Neuronal stem cell (in vitro differentiated cells): ENCODE measurements around the gene ITGBL1.

Experiments
- DNase-seq: peaks from one replicate; pipeline ENCODE4 v3.0.0-alpha.2; 2013; ENCODE audit warnings: low spot score
- H2AFZ ChIP-seq: one replicate; pipeline ENCODE4 v1.6.1; 2013; ENCODE audit warnings: mild to moderate bottlenecking, low read length, inconsistent platforms
- H2AK5ac ChIP-seq: 2 replicates; pipeline ENCODE4 v1.6.1; 2013; ENCODE audit warnings: low read depth, mild to moderate bottlenecking, inconsistent platforms, low read length, moderate library complexity, mixed read lengths
- H2BK120ac ChIP-seq: 2 replicates; pipeline ENCODE4 v1.6.1; 2013; ENCODE audit warnings: low read depth, mild to moderate bottlenecking, inconsistent platforms, low read length, moderate library complexity, mixed read lengths
- H2BK12ac ChIP-seq: one replicate; pipeline ENCODE4 v1.6.1; 2013; ENCODE audit warnings: low read length, inconsistent platforms
- H2BK15ac ChIP-seq: 2 replicates; pipeline ENCODE4 v1.6.1; 2013; ENCODE audit warnings: mild to moderate bottlenecking, low read length, inconsistent platforms, mixed read lengths
- H2BK5ac ChIP-seq: one replicate; pipeline ENCODE4 v1.6.1; 2013; ENCODE audit warnings: inconsistent platforms, mild to moderate bottlenecking, low read length, moderate library complexity
- H3K14ac ChIP-seq: one replicate; pipeline ENCODE4 v1.6.1; 2013; ENCODE audit warnings: low read length, inconsistent platforms
- H3K18ac ChIP-seq: 2 replicates; pipeline ENCODE4 v1.6.1; 2013; ENCODE audit warnings: low read length, inconsistent platforms
- H3K23ac ChIP-seq: 2 replicates; pipeline ENCODE4 v1.6.1; 2013; ENCODE audit warnings: low read depth, mild to moderate bottlenecking, mixed read lengths, low read length, inconsistent platforms; ENCODE audit not compliant: poor library complexity
- H3K27ac ChIP-seq: replicated peaks from 3 replicates; pipeline ENCODE4 v1.5.1; 2013; ENCODE audit warnings: low read length, inconsistent platforms
- H3K27me3 ChIP-seq, 3 experiments: 2 replicates each; pipeline ENCODE4 v1.6.1; 2013; ENCODE audit warnings: low read length in 3 of 3, mild to moderate bottlenecking in 2 of 3, inconsistent platforms in 1 of 3, low read depth in 1 of 3, mixed read lengths in 1 of 3, moderate library complexity in 1 of 3; ENCODE audit not compliant: control insufficient read depth in 3 of 3, insufficient read depth in 3 of 3
- H3K36me3 ChIP-seq, 2 donors: replicated peaks in 1 of 2; 2 replicates each; pipeline ENCODE4 v1.6.1; 2013; ENCODE audit warnings: low read length in 2 of 2; ENCODE audit not compliant: control insufficient read depth in 2 of 2, insufficient read depth in 2 of 2
- H3K4ac ChIP-seq: 2 replicates; pipeline ENCODE4 v1.6.1; 2013; ENCODE audit warnings: inconsistent platforms, mild to moderate bottlenecking, low read length, moderate library complexity
- H3K4me1 ChIP-seq, 2 donors: 1 replicate in 1 of 2; 2 replicates in 1 of 2; pipeline ENCODE4 v1.6.1; 2013; ENCODE audit warnings: low read length in 2 of 2, low read depth in 1 of 2; ENCODE audit not compliant: control insufficient read depth in 2 of 2, insufficient read depth in 1 of 2
- H3K4me2 ChIP-seq: one replicate; pipeline ENCODE4 v1.6.1; 2013; ENCODE audit warnings: mild to moderate bottlenecking, low read length, inconsistent platforms; ENCODE audit not compliant: insufficient read depth, poor library complexity, severe bottlenecking
- H3K4me3 ChIP-seq, 2 donors: 2 replicates each; pipeline ENCODE4 v1.5.1; 2013; ENCODE audit warnings: low read length in 2 of 2, mild to moderate bottlenecking in 2 of 2, inconsistent platforms in 1 of 2, moderate library complexity in 1 of 2
- H3K79me1 ChIP-seq: one replicate; pipeline ENCODE4 v1.6.1; 2013; ENCODE audit warnings: low read depth, mild to moderate bottlenecking, inconsistent platforms, low read length, moderate library complexity
- H3K9ac ChIP-seq: one replicate; pipeline ENCODE4 v1.6.1; 2013; ENCODE audit warnings: mild to moderate bottlenecking, low read depth, low read length, inconsistent platforms; ENCODE audit not compliant: poor library complexity
- H3K9me3 ChIP-seq, 2 donors: replicated peaks in 1 of 2; 2 replicates each; pipeline versions ENCODE3 to v1.6.1; 2013; ENCODE audit warnings: low read length in 2 of 2, mild to moderate bottlenecking in 2 of 2, inconsistent platforms in 1 of 2, low read depth in 1 of 2, mixed read lengths in 1 of 2, moderate library complexity in 1 of 2; ENCODE audit not compliant: control insufficient read depth in 2 of 2, insufficient read depth in 1 of 2
- H4K8ac ChIP-seq: one replicate; pipeline ENCODE4 v1.6.1; 2013; ENCODE audit warnings: low read depth, mild to moderate bottlenecking, inconsistent platforms, low read length, moderate library complexity
- H4K91ac ChIP-seq: one replicate; pipeline ENCODE4 v1.6.1; 2013; ENCODE audit warnings: low read length, low read depth, mild to moderate bottlenecking, inconsistent platforms; ENCODE audit not compliant: poor library complexity
- WGBS, 2 donors: extraction: QIAGEN DNeasy Blood & Tissue Kit; methylation state at CpG; one replicate each; pipeline ENCODE4 v1.1.7; 2013; ENCODE audit warnings: missing lambda C conversion rate in 2 of 2, mixed read lengths in 1 of 2; ENCODE audit not compliant: insufficient read length in 2 of 2, insufficient replicate concordance in 1 of 2; ENCODE audit errors: extremely low coverage in 2 of 2; 5-methylcytosine and 5-hydroxymethylcytosine counted together

ITGBL1 gene

DNA sequence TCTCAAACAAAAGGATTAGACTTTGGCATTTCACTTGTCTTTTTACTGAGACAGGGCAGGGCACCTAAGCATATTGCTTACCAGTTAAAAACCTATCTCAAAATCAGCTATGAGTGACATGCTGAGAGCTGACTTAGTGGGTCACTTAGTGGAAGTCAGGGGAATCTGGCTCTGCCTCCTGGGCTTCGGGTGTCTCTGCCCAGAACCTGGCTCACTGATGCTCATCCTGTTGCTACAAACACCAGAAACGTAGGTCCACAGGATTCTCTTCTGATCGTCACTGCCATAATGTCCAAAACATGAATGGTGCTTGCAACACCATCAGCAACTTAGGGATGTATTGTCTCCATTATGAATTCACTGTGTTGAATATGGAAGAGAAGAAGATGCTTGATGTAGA, 276.1 kb downstream of the ITGBL1 start:
- WGBS, 2 donors: no CpG with 5 or more reads among the region's 3 CpGs
- DNase-seq: no peak
- no peak overlapping the region for H2AK5ac ChIP-seq

GRCh38 chr13:101730420-101731000, 278.0 kb downstream of the ITGBL1 start:
- H3K36me3 ChIP-seq: no peaks in the 10 kb centered on the region
- no peak overlapping the region for H3K4me3 ChIP-seq
- DNase-seq: no peak
- H3K4me1 ChIP-seq: peaks cover 0 to 2% of the 10 kb centered on the region in 2 donors
- H3K27ac ChIP-seq: no peak overlapping the region
- no peak overlapping the region for H3K14ac ChIP-seq
- no peak overlapping the region for H2AFZ ChIP-seq
- no peaks in the 10 kb centered on the region for H3K27me3 ChIP-seq
- no peak overlapping the region for H2BK15ac ChIP-seq
- no peak overlapping the region for H4K8ac ChIP-seq
- no peak overlapping the region for H4K91ac ChIP-seq
- H3K4me2 ChIP-seq: no peak overlapping the region
- no peak overlapping the region for H3K18ac ChIP-seq
- no peaks in the 10 kb centered on the region for H3K9me3 ChIP-seq
- H2BK5ac ChIP-seq: no peak overlapping the region
- no peak overlapping the region for H3K9ac ChIP-seq
- no CpG with 5 or more reads among the region's 3 CpGs for WGBS, 2 donors
- no peaks in the 10 kb centered on the region for H3K79me1 ChIP-seq
- no peak overlapping the region for H3K4ac ChIP-seq
- no peak overlapping the region for H2BK120ac ChIP-seq
- H3K23ac ChIP-seq: no peak overlapping the region
- no peak overlapping the region for H2AK5ac ChIP-seq
- no peak overlapping the region for H2BK12ac ChIP-seq

More for the DNA sequence above, 276.1 kb downstream of the ITGBL1 start:
- no peak overlapping the region for H4K91ac ChIP-seq
- H3K79me1 ChIP-seq: no peaks in the 10 kb centered on the region
- H3K14ac ChIP-seq: no peak overlapping the region
- no peak overlapping the region for H2AFZ ChIP-seq
- no peak overlapping the region for H3K4ac ChIP-seq
- no peak overlapping the region for H3K4me2 ChIP-seq
- H3K27me3 ChIP-seq: no peaks in the 10 kb centered on the region
- no peak overlapping the region for H2BK15ac ChIP-seq
- no peak overlapping the region for H2BK5ac ChIP-seq
- no peak overlapping the region for H3K18ac ChIP-seq
- H3K9me3 ChIP-seq: no peaks in the 10 kb centered on the region
- H3K4me3 ChIP-seq: no peak overlapping the region
- peaks cover 0 to 2% of the 10 kb centered on the region in 2 donors for H3K4me1 ChIP-seq
- H2BK12ac ChIP-seq: no peak overlapping the region
- no peak overlapping the region for H2BK120ac ChIP-seq
- H3K36me3 ChIP-seq: no peaks in the 10 kb centered on the region
- no peak overlapping the region for H3K27ac ChIP-seq
- H3K23ac ChIP-seq: no peak overlapping the region
- H4K8ac ChIP-seq: no peak overlapping the region
- no peak overlapping the region for H3K9ac ChIP-seq

DNA sequence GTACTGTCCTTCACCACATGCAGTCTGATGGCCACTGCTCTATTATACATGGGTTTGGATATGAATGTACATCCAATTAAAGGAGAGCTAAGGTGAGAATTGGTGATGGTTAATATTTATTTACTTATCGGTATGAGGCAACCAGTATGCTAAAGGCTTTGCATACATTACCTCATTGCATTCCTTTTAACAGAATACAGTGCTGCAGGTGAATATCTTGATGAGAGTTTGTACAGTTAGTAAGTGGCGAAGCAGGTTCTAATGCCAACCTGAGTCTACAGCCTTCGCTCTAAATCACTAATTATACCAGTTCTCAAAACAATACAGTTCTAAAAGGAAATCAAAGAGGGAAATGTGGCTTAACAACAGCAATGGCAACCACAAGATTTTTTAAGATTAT, 284.1 kb downstream of the ITGBL1 start:
- no peak overlapping the region for H3K23ac ChIP-seq
- no peak overlapping the region for H2AFZ ChIP-seq
- H4K8ac ChIP-seq: no peak overlapping the region
- H3K9ac ChIP-seq: no peak overlapping the region
- no peak overlapping the region for H3K27ac ChIP-seq
- no peak overlapping the region for H2AK5ac ChIP-seq
- no peak overlapping the region for H3K18ac ChIP-seq
- no peak overlapping the region for H3K14ac ChIP-seq
- H3K4me1 ChIP-seq: no peaks in the 10 kb centered on the region
- no peak for DNase-seq
- H2BK120ac ChIP-seq: no peak overlapping the region
- H3K4ac ChIP-seq: no peak overlapping the region
- no peaks in the 10 kb centered on the region for H3K9me3 ChIP-seq
- no peaks in the 10 kb centered on the region for H3K36me3 ChIP-seq
- no peak overlapping the region for H2BK15ac ChIP-seq
- H3K4me2 ChIP-seq: no peak overlapping the region
- H3K4me3 ChIP-seq: no peak overlapping the region
- no peak overlapping the region for H2BK5ac ChIP-seq
- no peaks in the 10 kb centered on the region for H3K79me1 ChIP-seq
- WGBS, 2 donors: no CpG with 5 or more reads among the region's 3 CpGs
- no peaks in the 10 kb centered on the region for H3K27me3 ChIP-seq
- H2BK12ac ChIP-seq: no peak overlapping the region
- no peak overlapping the region for H4K91ac ChIP-seq

- Histone ChIP-seq H2BK12ac (no peak overlapping the region), H2BK5ac (no peak overlapping the region), H3K4me1 (no peaks in the 10 kb centered on the region), H4K8ac (no peak overlapping the region), H3K36me3 (no peaks in the 10 kb centered on the region), H3K4me3 (no peak overlapping the region), H3K18ac (no peak overlapping the region), H4K91ac (no peak overlapping the region), H3K79me1 (no peaks in the 10 kb centered on the region), H3K9ac (no peak overlapping the region), H3K23ac (no peak overlapping the region), H3K9me3 (no peaks in the 10 kb centered on the region), H2BK15ac (no peak overlapping the region), H3K4me2 (no peak overlapping the region), H3K14ac (no peak overlapping the region), H3K27me3 (no peaks in the 10 kb centered on the region), H2AFZ (no peak overlapping the region), H2AK5ac (no peak overlapping the region), H2BK120ac (no peak overlapping the region), H3K27ac (no peak overlapping the region), H3K4ac (no peak overlapping the region)
- no CpG with 5 or more reads among the region's 2 CpGs for WGBS, 2 donors
- no peak for DNase-seq
Measured at GRCh38 chr13:101738336-101738735, 285.9 kb downstream of the ITGBL1 start.
